Activated T-cell treated with anti-CD3 and anti-CD28 coated beads, Interleukin-2, amount 50 U/mL, for 4 hours (primary cell): ENCODE results near the gene FBXL12. TPM values are rescaled to one million over a fixed set of nuclear protein-coding genes. Genes with fewer than 3 reads are reported as not detected.
"Not testable (repeated sequence)": the region's sequence is repeated elsewhere in the genome, so short reads cannot be mapped to it uniquely, and the experiment has no call there.

Experiments
- ATAC-seq, 2 donors: fragments of 200-7000 bp; cut with Tn5 transposase; one replicate each; pipeline ENCODE4 v1.10.0; 2021
- DNase-seq: peaks from one replicate; pipeline ENCODE4 v3.0.0-alpha.2; 2020
- H3K27me3 Mint-ChIP-seq: one replicate; pipeline ENCODE4 v1.8.0; 2021; ENCODE audit warnings: low read depth, mixed read lengths
- H3K36me3 Mint-ChIP-seq: one replicate; pipeline ENCODE4 v1.8.0; 2022; ENCODE audit warnings: mixed read lengths; ENCODE audit not compliant: insufficient read depth
- H3K4me1 Mint-ChIP-seq: one replicate; pipeline ENCODE4 v1.8.0; 2021; ENCODE audit warnings: low read depth, mixed read lengths
- H3K4me3 Mint-ChIP-seq: one replicate; pipeline ENCODE4 v1.8.0; 2021; ENCODE audit warnings: mild to moderate bottlenecking, moderate library complexity, mixed read lengths
- H3K9me3 Mint-ChIP-seq: one replicate; pipeline ENCODE4 v1.8.0; 2021; ENCODE audit warnings: mixed read lengths
- total RNA-seq, 3 donors: library from RNA; stranded (reverse); gene quantifications; one replicate each; pipeline ENCODE4 v1.2.1, GENCODE V29; 2021

FBXL12 gene
- total RNA-seq, 3 donors from 2014 or later = 20.8 to 22.7 (median 22.3) TPM

- peak within 1 kb of the TSS; percentile 99 for H3K4me3 Mint-ChIP-seq
- H3K27me3 Mint-ChIP-seq = no peaks in the 10 kb centered on the region
- peaks cover 11% of the 10 kb centered on the region for H3K36me3 Mint-ChIP-seq
- no peaks in the 10 kb centered on the region for H3K9me3 Mint-ChIP-seq
- ATAC-seq (peak; percentile 99 to 100), DNase-seq (peak; percentile 83)
- peaks cover 20% of the 10 kb centered on the region for H3K4me1 Mint-ChIP-seq
Measured at GRCh38 chr19:9827289-9828238, 8.7 kb upstream of the FBXL12 start, which contains the start of gene UBL5. Gene UBL5, plus strand, starts transcription at chr19:9827918. Its CDS starts 420 bp downstream, at chr19:9828338.

GRCh38 chr19:9823816-9824215 lies 4.9 kb upstream of the FBXL12 start:
- ATAC-seq (no peak), DNase-seq (no peak)
- no peak overlapping the region for H3K4me3 Mint-ChIP-seq

GRCh38 chr19:9820034-9820433 lies 1.2 kb upstream of the FBXL12 start:
- ATAC-seq, DNase-seq, H3K27me3 Mint-ChIP-seq, H3K36me3 Mint-ChIP-seq, H3K9me3 Mint-ChIP-seq: not testable (repeated sequence)
- H3K4me1 Mint-ChIP-seq = peaks cover 28% of the 10 kb centered on the region
- H3K4me3 Mint-ChIP-seq = peak overlapping the region; percentile 91

More at GRCh38 chr19:9823816-9824215, 4.9 kb upstream of the FBXL12 start:
- Mint-ChIP-seq H3K4me1 (peaks cover 27% of the 10 kb centered on the region), H3K27me3 (no peaks in the 10 kb centered on the region), H3K9me3 (no peaks in the 10 kb centered on the region), H3K36me3 (peaks cover 4% of the 10 kb centered on the region)

GRCh38 chr19:9819596-9819909 lies 674 bp upstream of the FBXL12 start:
- no peaks in the 10 kb centered on the region for H3K9me3 Mint-ChIP-seq
- peaks cover 9% of the 10 kb centered on the region for H3K36me3 Mint-ChIP-seq
- peak overlapping the region; percentile 91 for H3K4me3 Mint-ChIP-seq
- ATAC-seq = no peak
- no peaks in the 10 kb centered on the region for H3K27me3 Mint-ChIP-seq
- no peak for DNase-seq
- peaks cover 28% of the 10 kb centered on the region for H3K4me1 Mint-ChIP-seq

GRCh38 chr19:9818175-9818733 lies 625 bp downstream of the FBXL12 start:
- H3K4me1 Mint-ChIP-seq = peaks cover 28% of the 10 kb centered on the region
- H3K4me3 Mint-ChIP-seq = peak overlapping the region; percentile 91
- no peaks in the 10 kb centered on the region for H3K27me3 Mint-ChIP-seq
- no peak for DNase-seq
- no peak for ATAC-seq
- H3K9me3 Mint-ChIP-seq = no peaks in the 10 kb centered on the region
- H3K36me3 Mint-ChIP-seq = peaks cover 9% of the 10 kb centered on the region

- H3K27me3 Mint-ChIP-seq = no peaks in the 10 kb centered on the region
- H3K36me3 Mint-ChIP-seq = peaks cover 13% of the 10 kb centered on the region
- H3K4me3 Mint-ChIP-seq = no peak overlapping the region
- DNase-seq = no peak
- H3K9me3 Mint-ChIP-seq = no peaks in the 10 kb centered on the region
- peaks cover 28% of the 10 kb centered on the region for H3K4me1 Mint-ChIP-seq
- no peak for ATAC-seq
Measured at GRCh38 chr19:9811139-9811538, 7.7 kb downstream of the FBXL12 start.

- Mint-ChIP-seq H3K36me3 (peaks cover 10% of the 10 kb centered on the region), H3K9me3 (no peaks in the 10 kb centered on the region), H3K27me3 (no peaks in the 10 kb centered on the region), H3K4me1 (peaks cover 28% of the 10 kb centered on the region), H3K4me3 (peak overlapping the region; percentile 27)
- DNase-seq (no peak), ATAC-seq (peak; percentile 27 to 50)
Measured at GRCh38 chr19:9808855-9809824, 9.7 kb downstream of the FBXL12 start.

GRCh38 chr19:9806803-9807202 lies 12.1 kb downstream of the FBXL12 start:
- Mint-ChIP-seq H3K9me3 (no peaks in the 10 kb centered on the region), H3K27me3 (no peaks in the 10 kb centered on the region), H3K4me1 (peaks cover 28% of the 10 kb centered on the region), H3K36me3 (peaks cover 10% of the 10 kb centered on the region), H3K4me3 (no peak overlapping the region)
- no peak for DNase-seq
- no peak for ATAC-seq

GRCh38 chr19:9801976-9802375 lies 16.9 kb downstream of the FBXL12 start:
- peaks cover 14% of the 10 kb centered on the region for H3K4me1 Mint-ChIP-seq
- no peak for DNase-seq
- ATAC-seq = no peak
- no peaks in the 10 kb centered on the region for H3K36me3 Mint-ChIP-seq
- no peaks in the 10 kb centered on the region for H3K27me3 Mint-ChIP-seq
- H3K4me3 Mint-ChIP-seq = no peak overlapping the region
- H3K9me3 Mint-ChIP-seq = no peaks in the 10 kb centered on the region

- H3K4me1 Mint-ChIP-seq = peaks cover 16% of the 10 kb centered on the region
- no peaks in the 10 kb centered on the region for H3K9me3 Mint-ChIP-seq
- no peak overlapping the region for H3K4me3 Mint-ChIP-seq
- no peaks in the 10 kb centered on the region for H3K36me3 Mint-ChIP-seq
- DNase-seq = no peak
- ATAC-seq = no peak
- no peaks in the 10 kb centered on the region for H3K27me3 Mint-ChIP-seq
Measured at GRCh38 chr19:9799162-9799561, 19.7 kb downstream of the FBXL12 start.

- H3K27me3 Mint-ChIP-seq = no peaks in the 10 kb centered on the region
- ATAC-seq (no peak), DNase-seq (no peak)
- H3K4me1 Mint-ChIP-seq = peaks cover 21% of the 10 kb centered on the region
- H3K9me3 Mint-ChIP-seq = no peaks in the 10 kb centered on the region
- no peaks in the 10 kb centered on the region for H3K36me3 Mint-ChIP-seq
- no peak overlapping the region for H3K4me3 Mint-ChIP-seq
Measured at GRCh38 chr19:9797871-9798270, 21.0 kb downstream of the FBXL12 start.

- ATAC-seq (peak; percentile 41 to 50), DNase-seq (peak; percentile 77)
- H3K4me1 Mint-ChIP-seq = peaks cover 24% of the 10 kb centered on the region
- no peaks in the 10 kb centered on the region for H3K36me3 Mint-ChIP-seq
- no peak overlapping the region for H3K4me3 Mint-ChIP-seq
- H3K9me3 Mint-ChIP-seq = no peaks in the 10 kb centered on the region
- no peaks in the 10 kb centered on the region for H3K27me3 Mint-ChIP-seq
Measured at GRCh38 chr19:9796113-9796773, 22.6 kb downstream of the FBXL12 start.

- ATAC-seq (peak; percentile 19 to 25), DNase-seq (peak; percentile 59)
- no peaks in the 10 kb centered on the region for H3K27me3 Mint-ChIP-seq
- H3K36me3 Mint-ChIP-seq = no peaks in the 10 kb centered on the region
- H3K4me1 Mint-ChIP-seq = peaks cover 21% of the 10 kb centered on the region
- no peaks in the 10 kb centered on the region for H3K9me3 Mint-ChIP-seq
- H3K4me3 Mint-ChIP-seq = peak overlapping the region; percentile 81
Measured at GRCh38 chr19:9793071-9793591, 25.7 kb downstream of the FBXL12 start.
